GM23338 (cell line): ENCODE results near the gene TTYH3. TPM values are rescaled to one million over a fixed set of nuclear protein-coding genes. Genes with fewer than 3 reads are reported as not detected.

Experiments used
- ATAC-seq: fragments of 200-7000 bp; cut with Tn5 transposase; 3 replicates; pipeline ENCODE4 v1.9.1; 2020
- DNase-seq: peaks from one replicate; pipeline ENCODE4 v3.0.0-alpha.2; 2015; ENCODE audit warnings: low spot score
- H2AFZ ChIP-seq: fragments of 200-600 bp; sonication (generic); 2 replicates; pipeline ENCODE4 v1.8.0; 2016; ENCODE audit warnings: antibody characterized with exemption, mild to moderate bottlenecking, moderate library complexity
- H3F3A ChIP-seq: fragments of 200-600 bp; sonication (generic); replicated peaks from 2 replicates; pipeline ENCODE4 v1.8.0; 2017; ENCODE audit warnings: antibody characterized with exemption, mixed run types, low read depth
- H3K27ac ChIP-seq: fragments of 200-600 bp; sonication (generic); 2 replicates; pipeline ENCODE4 v1.6.1; 2016; ENCODE audit warnings: low read depth
- H3K27me3 ChIP-seq: fragments of 200-600 bp; sonication (generic); 2 replicates; pipeline ENCODE4 v1.8.0; 2016; ENCODE audit warnings: mild to moderate bottlenecking, mixed run types, moderate library complexity; ENCODE audit not compliant: insufficient read depth
- H3K36me3 ChIP-seq: fragments of 200-600 bp; sonication (generic); 2 replicates; pipeline ENCODE4 v1.8.0; 2016; ENCODE audit warnings: mild to moderate bottlenecking; ENCODE audit not compliant: insufficient read depth
- H3K4me1 ChIP-seq: fragments of 200-600 bp; sonication (generic); 2 replicates; pipeline ENCODE4 v1.8.0; 2016; ENCODE audit warnings: mild to moderate bottlenecking, moderate library complexity; ENCODE audit not compliant: insufficient read depth
- H3K4me2 ChIP-seq: fragments of 200-600 bp; sonication (generic); 2 replicates; pipeline ENCODE4 v1.7.1; 2017; ENCODE audit warnings: mixed run types
- H3K4me3 ChIP-seq: fragments of 200-600 bp; sonication (generic); 2 replicates; pipeline ENCODE4 v1.6.1; 2016; ENCODE audit warnings: mixed run types
- H3K79me2 ChIP-seq: fragments of 200-600 bp; sonication (generic); replicated peaks from 2 replicates; pipeline ENCODE4 v1.8.0; 2017; ENCODE audit warnings: mild to moderate bottlenecking; ENCODE audit not compliant: insufficient read depth
- H3K9me2 ChIP-seq: fragments of 200-600 bp; sonication (generic); 2 replicates; pipeline ENCODE4 v1.8.0; 2017; ENCODE audit not compliant: insufficient read depth
- H4K20me1 ChIP-seq: fragments of 200-600 bp; sonication (generic); replicated peaks from 2 replicates; pipeline ENCODE4 v1.8.0; 2017; ENCODE audit warnings: mild to moderate bottlenecking; ENCODE audit not compliant: insufficient read depth
- H3K27ac Mint-ChIP-seq: 2 replicates; pipeline ENCODE4 v1.8.0; 2020; ENCODE audit warnings: inconsistent platforms, mild to moderate bottlenecking, moderate library complexity, mixed read lengths
- H3K27me3 Mint-ChIP-seq: 3 replicates; pipeline ENCODE4 v1.8.0; 2022; ENCODE audit warnings: low read depth, mild to moderate bottlenecking, moderate library complexity, mixed read lengths, inconsistent platforms; ENCODE audit not compliant: insufficient read depth, poor library complexity
- H3K36me3 Mint-ChIP-seq: 3 replicates; pipeline ENCODE4 v1.8.0; 2021; ENCODE audit warnings: low read depth, mild to moderate bottlenecking, inconsistent platforms, moderate library complexity, mixed read lengths
- H3K4me1 Mint-ChIP-seq: 3 replicates; pipeline ENCODE4 v1.8.0; 2020; ENCODE audit warnings: mild to moderate bottlenecking, inconsistent platforms, mixed read lengths
- H3K4me3 Mint-ChIP-seq: 3 replicates; pipeline ENCODE4 v1.8.0; 2021; ENCODE audit warnings: moderate library complexity, mild to moderate bottlenecking, inconsistent platforms, mixed read lengths
- H3K9me3 Mint-ChIP-seq: 3 replicates; pipeline ENCODE4 v1.8.0; 2020; ENCODE audit warnings: moderate library complexity, mild to moderate bottlenecking, inconsistent platforms, mixed read lengths
- CREB1 ChIP-seq: fragments of 250-450 bp; sonication (Bioruptor Pico); IDR thresholded peaks from 2 replicates; pipeline ENCODE4 v1.5.0; 2020; ENCODE audit warnings: low read depth, mild to moderate bottlenecking, moderate library complexity
- EZH2phosphoT487 ChIP-seq: fragments of 200-600 bp; sonication (generic); IDR thresholded peaks from one replicate; pipeline ENCODE4 v1.8.1; 2018; ENCODE audit warnings: antibody characterized with exemption; ENCODE audit not compliant: unreplicated experiment
- JUNB ChIP-seq: IDR thresholded peaks from one replicate; pipeline ENCODE4 v1.6.1; 2016; ENCODE audit warnings: antibody characterized with exemption; ENCODE audit not compliant: unreplicated experiment
- NANOG ChIP-seq: IDR thresholded peaks from 2 replicates; pipeline ENCODE4 v1.6.1; 2016; ENCODE audit warnings: antibody characterized with exemption, borderline replicate concordance
- ZNF114 ChIP-seq: fragments of 250-450 bp; sonication (Bioruptor Pico); IDR thresholded peaks from 2 replicates; pipeline ENCODE4 v1.5.0; 2020; ENCODE audit warnings: mild to moderate bottlenecking, moderate library complexity
- ZNF331 ChIP-seq: fragments of 250-450 bp; sonication (Bioruptor Pico); IDR thresholded peaks from 2 replicates; pipeline ENCODE4 v1.5.0; 2020; ENCODE audit warnings: low read depth, mild to moderate bottlenecking, moderate library complexity
- polyA plus RNA-seq: library from polyadenylated mRNA; unstranded; fragments of >200 nt; fragmentation: Nextera tagmentation; extraction: Ambion mirVana; gene quantifications from 2 replicates; pipeline ENCODE4 v1.2.1, GENCODE V29; 2016
- total RNA-seq: library from RNA; depleted of rRNA; stranded (reverse); fragments of >200 nt; shearing (Covaris generic); gene quantifications from 2 replicates; pipeline ENCODE4 v1.2.3, GENCODE V29; 2014
- TF ChIP-seq, protein P1 (sequence below): IDR thresholded peaks from one replicate; pipeline ENCODE4 v1.6.1; 2018; ENCODE audit warnings: antibody characterized with exemption; ENCODE audit not compliant: unreplicated experiment
- TF ChIP-seq, protein P2 (sequence below): fragments of 250-450 bp; sonication (Bioruptor Pico); IDR thresholded peaks from 2 replicates; pipeline ENCODE4 v1.5.0; 2020; ENCODE audit warnings: mild to moderate bottlenecking, moderate library complexity
- TF ChIP-seq, protein P3 (sequence below): IDR thresholded peaks from 2 replicates; pipeline ENCODE4 v1.6.1; 2016; ENCODE audit warnings: antibody characterized with exemption

The TTYH3 gene
- total and polyA plus RNA-seq, 2 experiments from 2014 or later = 59.6 to 126 TPM

DNA sequence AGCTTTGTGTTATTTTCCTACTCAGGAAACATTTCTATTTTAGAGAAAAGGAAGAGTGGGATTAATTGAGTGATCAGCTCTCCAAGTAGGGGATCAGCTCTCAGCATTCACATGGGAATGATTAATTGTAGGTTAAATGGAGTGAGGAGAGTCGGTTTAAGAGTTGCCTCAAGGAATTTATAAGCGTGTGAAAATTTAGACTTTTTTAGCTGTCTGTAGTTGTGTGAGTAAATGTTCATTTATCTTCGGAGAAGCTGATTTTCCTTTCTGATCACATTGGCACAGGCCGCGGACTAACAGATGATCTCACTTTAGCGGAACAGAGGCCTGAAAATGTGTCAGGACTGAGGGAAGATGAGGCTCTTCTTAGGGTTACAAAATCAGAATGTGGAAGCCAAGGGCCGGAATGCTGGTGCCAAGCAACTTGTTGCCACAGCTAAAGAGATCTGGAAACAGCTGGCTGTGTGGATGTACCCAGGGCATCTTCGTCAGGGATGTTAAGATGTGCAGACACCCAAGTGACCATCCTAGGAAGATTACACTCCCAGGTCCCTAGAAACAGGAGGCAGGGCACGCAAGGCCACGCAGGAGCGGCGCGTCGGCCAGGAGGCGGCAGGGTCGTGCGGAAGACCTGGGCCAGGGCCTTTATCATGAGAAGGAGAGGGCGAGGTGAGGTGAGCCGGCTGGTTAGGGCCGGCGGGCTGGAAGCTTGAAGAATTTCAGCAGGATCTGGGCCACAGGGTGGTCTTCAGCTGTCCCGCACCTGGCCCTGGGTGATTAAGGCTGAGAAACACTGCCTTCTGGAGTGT lies 35.1 kb upstream of the TTYH3 start:
- Mint-ChIP-seq H3K9me3 (no peaks in the 10 kb centered on the region), H3K4me3 (no peak overlapping the region), H3K27ac (no peak overlapping the region), H3K27me3 (peaks cover 13% of the 10 kb centered on the region), H3K4me1 (no peaks in the 10 kb centered on the region; the same call in 2 of the 3 replicates), H3K36me3 (no peaks in the 10 kb centered on the region; the same call in 1 of the 3 replicates)
- Histone ChIP-seq H3K9me2 (no peaks in the 10 kb centered on the region), H4K20me1 (no peaks in the 10 kb centered on the region), H3K27me3 (no peaks in the 10 kb centered on the region), H3K27ac (0 out of 2 replicates have a peak overlapping the region, but pooled peaks have one; percentile 19), H3K4me3 (no peak overlapping the region), H3K4me1 (no peaks in the 10 kb centered on the region), H3F3A (0 out of 2 replicates have a peak, but pooled peaks cover 7% of the 10 kb centered on the region), H2AFZ (no peak overlapping the region), H3K4me2 (no peak overlapping the region), H3K79me2 (no peaks in the 10 kb centered on the region), H3K36me3 (no peaks in the 10 kb centered on the region)
- DNase-seq (no peak), ATAC-seq (no peak)
- TF ChIP-seq ZNF114 (no peak), JUNB (no peak), ZNF331 (CRISPR knock-in tag) (no peak), CREB1 (CRISPR knock-in tag) (no peak), EZH2phosphoT487 (no peak), NANOG (no peak)
- TF ChIP-seq, protein P1, sequence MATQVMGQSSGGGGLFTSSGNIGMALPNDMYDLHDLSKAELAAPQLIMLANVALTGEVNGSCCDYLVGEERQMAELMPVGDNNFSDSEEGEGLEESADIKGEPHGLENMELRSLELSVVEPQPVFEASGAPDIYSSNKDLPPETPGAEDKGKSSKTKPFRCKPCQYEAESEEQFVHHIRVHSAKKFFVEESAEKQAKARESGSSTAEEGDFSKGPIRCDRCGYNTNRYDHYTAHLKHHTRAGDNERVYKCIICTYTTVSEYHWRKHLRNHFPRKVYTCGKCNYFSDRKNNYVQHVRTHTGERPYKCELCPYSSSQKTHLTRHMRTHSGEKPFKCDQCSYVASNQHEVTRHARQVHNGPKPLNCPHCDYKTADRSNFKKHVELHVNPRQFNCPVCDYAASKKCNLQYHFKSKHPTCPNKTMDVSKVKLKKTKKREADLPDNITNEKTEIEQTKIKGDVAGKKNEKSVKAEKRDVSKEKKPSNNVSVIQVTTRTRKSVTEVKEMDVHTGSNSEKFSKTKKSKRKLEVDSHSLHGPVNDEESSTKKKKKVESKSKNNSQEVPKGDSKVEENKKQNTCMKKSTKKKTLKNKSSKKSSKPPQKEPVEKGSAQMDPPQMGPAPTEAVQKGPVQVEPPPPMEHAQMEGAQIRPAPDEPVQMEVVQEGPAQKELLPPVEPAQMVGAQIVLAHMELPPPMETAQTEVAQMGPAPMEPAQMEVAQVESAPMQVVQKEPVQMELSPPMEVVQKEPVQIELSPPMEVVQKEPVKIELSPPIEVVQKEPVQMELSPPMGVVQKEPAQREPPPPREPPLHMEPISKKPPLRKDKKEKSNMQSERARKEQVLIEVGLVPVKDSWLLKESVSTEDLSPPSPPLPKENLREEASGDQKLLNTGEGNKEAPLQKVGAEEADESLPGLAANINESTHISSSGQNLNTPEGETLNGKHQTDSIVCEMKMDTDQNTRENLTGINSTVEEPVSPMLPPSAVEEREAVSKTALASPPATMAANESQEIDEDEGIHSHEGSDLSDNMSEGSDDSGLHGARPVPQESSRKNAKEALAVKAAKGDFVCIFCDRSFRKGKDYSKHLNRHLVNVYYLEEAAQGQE = no peak
- TF ChIP-seq, protein P2, sequence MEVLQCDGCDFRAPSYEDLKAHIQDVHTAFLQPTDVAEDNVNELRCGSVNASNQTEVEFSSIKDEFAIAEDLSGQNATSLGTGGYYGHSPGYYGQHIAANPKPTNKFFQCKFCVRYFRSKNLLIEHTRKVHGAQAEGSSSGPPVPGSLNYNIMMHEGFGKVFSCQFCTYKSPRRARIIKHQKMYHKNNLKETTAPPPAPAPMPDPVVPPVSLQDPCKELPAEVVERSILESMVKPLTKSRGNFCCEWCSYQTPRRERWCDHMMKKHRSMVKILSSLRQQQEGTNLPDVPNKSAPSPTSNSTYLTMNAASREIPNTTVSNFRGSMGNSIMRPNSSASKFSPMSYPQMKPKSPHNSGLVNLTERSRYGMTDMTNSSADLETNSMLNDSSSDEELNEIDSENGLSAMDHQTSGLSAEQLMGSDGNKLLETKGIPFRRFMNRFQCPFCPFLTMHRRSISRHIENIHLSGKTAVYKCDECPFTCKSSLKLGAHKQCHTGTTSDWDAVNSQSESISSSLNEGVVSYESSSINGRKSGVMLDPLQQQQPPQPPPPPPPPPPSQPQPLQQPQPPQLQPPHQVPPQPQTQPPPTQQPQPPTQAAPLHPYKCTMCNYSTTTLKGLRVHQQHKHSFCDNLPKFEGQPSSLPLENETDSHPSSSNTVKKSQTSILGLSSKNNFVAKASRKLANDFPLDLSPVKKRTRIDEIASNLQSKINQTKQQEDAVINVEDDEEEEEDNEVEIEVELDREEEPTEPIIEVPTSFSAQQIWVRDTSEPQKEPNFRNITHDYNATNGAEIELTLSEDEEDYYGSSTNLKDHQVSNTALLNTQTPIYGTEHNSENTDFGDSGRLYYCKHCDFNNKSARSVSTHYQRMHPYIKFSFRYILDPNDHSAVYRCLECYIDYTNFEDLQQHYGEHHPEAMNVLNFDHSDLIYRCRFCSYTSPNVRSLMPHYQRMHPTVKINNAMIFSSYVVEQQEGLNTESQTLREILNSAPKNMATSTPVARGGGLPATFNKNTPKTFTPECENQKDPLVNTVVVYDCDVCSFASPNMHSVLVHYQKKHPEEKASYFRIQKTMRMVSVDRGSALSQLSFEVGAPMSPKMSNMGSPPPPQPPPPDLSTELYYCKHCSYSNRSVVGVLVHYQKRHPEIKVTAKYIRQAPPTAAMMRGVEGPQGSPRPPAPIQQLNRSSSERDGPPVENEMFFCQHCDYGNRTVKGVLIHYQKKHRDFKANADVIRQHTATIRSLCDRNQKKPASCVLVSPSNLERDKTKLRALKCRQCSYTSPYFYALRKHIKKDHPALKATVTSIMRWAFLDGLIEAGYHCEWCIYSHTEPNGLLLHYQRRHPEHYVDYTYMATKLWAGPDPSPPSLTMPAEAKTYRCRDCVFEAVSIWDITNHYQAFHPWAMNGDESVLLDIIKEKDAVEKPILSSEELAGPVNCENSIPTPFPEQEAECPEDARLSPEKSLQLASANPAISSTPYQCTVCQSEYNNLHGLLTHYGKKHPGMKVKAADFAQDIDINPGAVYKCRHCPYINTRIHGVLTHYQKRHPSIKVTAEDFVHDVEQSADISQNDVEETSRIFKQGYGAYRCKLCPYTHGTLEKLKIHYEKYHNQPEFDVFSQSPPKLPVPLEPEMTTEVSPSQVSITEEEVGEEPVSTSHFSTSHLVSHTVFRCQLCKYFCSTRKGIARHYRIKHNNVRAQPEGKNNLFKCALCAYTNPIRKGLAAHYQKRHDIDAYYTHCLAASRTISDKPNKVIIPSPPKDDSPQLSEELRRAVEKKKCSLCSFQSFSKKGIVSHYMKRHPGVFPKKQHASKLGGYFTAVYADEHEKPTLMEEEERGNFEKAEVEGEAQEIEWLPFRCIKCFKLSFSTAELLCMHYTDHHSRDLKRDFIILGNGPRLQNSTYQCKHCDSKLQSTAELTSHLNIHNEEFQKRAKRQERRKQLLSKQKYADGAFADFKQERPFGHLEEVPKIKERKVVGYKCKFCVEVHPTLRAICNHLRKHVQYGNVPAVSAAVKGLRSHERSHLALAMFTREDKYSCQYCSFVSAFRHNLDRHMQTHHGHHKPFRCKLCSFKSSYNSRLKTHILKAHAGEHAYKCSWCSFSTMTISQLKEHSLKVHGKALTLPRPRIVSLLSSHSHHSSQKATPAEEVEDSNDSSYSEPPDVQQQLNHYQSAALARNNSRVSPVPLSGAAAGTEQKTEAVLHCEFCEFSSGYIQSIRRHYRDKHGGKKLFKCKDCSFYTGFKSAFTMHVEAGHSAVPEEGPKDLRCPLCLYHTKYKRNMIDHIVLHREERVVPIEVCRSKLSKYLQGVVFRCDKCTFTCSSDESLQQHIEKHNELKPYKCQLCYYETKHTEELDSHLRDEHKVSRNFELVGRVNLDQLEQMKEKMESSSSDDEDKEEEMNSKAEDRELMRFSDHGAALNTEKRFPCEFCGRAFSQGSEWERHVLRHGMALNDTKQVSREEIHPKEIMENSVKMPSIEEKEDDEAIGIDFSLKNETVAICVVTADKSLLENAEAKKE (CRISPR knock-in tag) = no peak
- TF ChIP-seq, protein P3, sequence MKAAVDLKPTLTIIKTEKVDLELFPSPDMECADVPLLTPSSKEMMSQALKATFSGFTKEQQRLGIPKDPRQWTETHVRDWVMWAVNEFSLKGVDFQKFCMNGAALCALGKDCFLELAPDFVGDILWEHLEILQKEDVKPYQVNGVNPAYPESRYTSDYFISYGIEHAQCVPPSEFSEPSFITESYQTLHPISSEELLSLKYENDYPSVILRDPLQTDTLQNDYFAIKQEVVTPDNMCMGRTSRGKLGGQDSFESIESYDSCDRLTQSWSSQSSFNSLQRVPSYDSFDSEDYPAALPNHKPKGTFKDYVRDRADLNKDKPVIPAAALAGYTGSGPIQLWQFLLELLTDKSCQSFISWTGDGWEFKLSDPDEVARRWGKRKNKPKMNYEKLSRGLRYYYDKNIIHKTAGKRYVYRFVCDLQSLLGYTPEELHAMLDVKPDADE = no peak
